GM23248 (cell line): Measurements from ENCODE around the gene ADGRL3.

Source experiments
- EZH2 ChIP-seq: fragments of 200-600 bp; sonication (generic); IDR thresholded peaks from 2 replicates; pipeline ENCODE4 v1.6.1; 2018; ENCODE audit warnings: antibody characterized with exemption, mild to moderate bottlenecking; ENCODE audit not compliant: insufficient read depth, poor library complexity, severe bottlenecking
- EZH2phosphoT487 ChIP-seq: fragments of 200-600 bp; sonication (generic); IDR thresholded peaks from 2 replicates; pipeline ENCODE4 v1.6.1; 2018; ENCODE audit warnings: antibody characterized with exemption, moderate library complexity, mild to moderate bottlenecking, low read depth; ENCODE audit not compliant: insufficient read depth

DNA sequence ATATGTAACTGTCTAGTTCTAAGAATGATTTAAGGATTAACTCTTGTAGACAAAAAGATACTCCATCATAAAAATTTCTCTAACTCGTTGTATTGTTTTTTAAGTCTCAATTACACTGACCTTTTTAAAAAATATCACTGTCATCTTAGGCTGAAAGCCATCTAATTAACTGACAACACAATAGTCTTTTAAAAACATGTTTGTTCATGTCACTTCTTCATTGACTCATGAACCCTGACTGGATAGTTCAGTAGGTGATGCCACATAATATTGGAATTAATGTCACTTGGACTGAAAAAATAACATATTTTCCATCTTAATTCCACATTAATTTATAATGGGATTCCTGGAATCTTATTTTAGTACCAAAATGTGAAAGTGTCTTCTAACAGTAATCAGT is 179.3 kb downstream of the ADGRL3 start:
- TF ChIP-seq EZH2 (no peak), EZH2phosphoT487 (no peak)
